T-helper 1 cell treated with Interleukin-12 subunit alpha and Interleukin-12 subunit beta and Interleukin-4 antibody, amounts not matched to agents 30 ng/mL and 1 ng/mL, for 36 hours (primary cell): ENCODE results near the gene CTNNA2. TPM values are rescaled to one million over a fixed set of nuclear protein-coding genes. Genes with fewer than 3 reads are reported as not detected.

ENCODE experiments used
- intact Hi-C: fragments of 100-400 bp; cut with micrococcal nuclease; formaldehyde crosslinking; loops from one replicate; pipeline ENCODE4 v1.15.1; 2024
- total RNA-seq: library from RNA; stranded (reverse); gene quantifications from 2 replicates; pipeline ENCODE4 v1.2.3, GENCODE V29; 2022

Gene CTNNA2
- total RNA-seq, 1 donor from 2014 or later: not detected

- intact Hi-C loops: no loop called here
Observed at GRCh38 chr2:79916285-79916684, 403.4 kb downstream of the CTNNA2 start.

- intact Hi-C loops: no loop called here
Observed at GRCh38 chr2:79920512-79921076, 407.7 kb downstream of the CTNNA2 start.

- intact Hi-C loops: no loop called here
Observed at GRCh38 chr2:79929624-79930023, 416.8 kb downstream of the CTNNA2 start.

- intact Hi-C loops: no loop called here
Observed at GRCh38 chr2:79935046-79935732, 422.3 kb downstream of the CTNNA2 start.

- intact Hi-C loops: no loop called here
Observed at GRCh38 chr2:79935771-79936657, 423.2 kb downstream of the CTNNA2 start.

GRCh38 chr2:79936715-79937114 is 423.9 kb downstream of the CTNNA2 start:
- intact Hi-C loops: no loop called here

- intact Hi-C loops: no loop called here
Observed at GRCh38 chr2:79938648-79939047, 425.8 kb downstream of the CTNNA2 start.

DNA sequence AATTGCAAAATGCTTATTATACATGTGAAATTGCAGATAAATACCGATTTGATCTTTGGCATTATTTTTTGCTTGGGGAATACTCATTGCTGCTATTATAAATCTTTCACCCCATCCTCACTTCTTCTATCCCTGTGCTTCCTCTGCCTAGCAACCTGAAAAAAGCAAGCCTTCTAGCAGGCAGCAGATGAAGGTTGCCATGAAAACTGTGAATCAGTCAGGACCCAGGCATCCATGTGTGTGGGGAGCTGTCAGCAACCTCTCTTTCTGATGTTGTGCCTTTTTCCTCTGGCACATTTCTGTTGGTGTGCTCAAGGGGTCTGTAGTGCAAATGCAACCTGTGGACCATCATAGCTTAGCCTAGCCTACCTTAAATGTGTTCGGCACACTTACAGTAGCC is 427.5 kb downstream of the CTNNA2 start:
- intact Hi-C loops: no loop called here

- intact Hi-C loops: no loop called here
Observed at GRCh38 chr2:79941179-79941578, 428.3 kb downstream of the CTNNA2 start.

GRCh38 chr2:79944205-79944604 is 431.4 kb downstream of the CTNNA2 start:
- intact Hi-C loops: no loop called here

- intact Hi-C loops: no loop called here
Observed at GRCh38 chr2:79945653-79946445, 433.0 kb downstream of the CTNNA2 start.

GRCh38 chr2:79947751-79948150 is 434.9 kb downstream of the CTNNA2 start:
- intact Hi-C loops: no loop called here

GRCh38 chr2:79950526-79950925 is 437.7 kb downstream of the CTNNA2 start:
- intact Hi-C loops: no loop called here

DNA sequence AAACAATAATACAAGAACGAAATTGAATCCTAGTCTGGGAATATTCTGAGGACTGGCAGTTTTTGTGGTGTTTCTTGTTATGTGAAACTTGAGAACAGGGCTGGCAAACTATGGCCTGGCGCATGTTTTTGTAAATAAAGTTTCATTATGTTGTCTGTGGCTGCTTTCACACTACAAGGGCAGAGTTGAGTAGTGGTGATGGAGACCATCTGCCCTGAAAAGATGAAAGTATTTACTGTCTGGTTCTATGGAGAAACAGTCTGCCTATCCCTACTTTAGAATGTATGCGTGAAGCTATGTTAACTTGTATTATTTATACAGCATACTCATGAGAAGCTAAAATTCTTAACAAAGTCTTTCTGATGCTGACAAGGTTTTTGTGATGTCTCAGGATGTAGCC is 439.8 kb downstream of the CTNNA2 start:
- intact Hi-C loops: no loop called here

- intact Hi-C loops: no loop called here
Observed at GRCh38 chr2:79960035-79960434, 447.2 kb downstream of the CTNNA2 start.

GRCh38 chr2:79960519-79960918 is 447.7 kb downstream of the CTNNA2 start:
- intact Hi-C loops: no loop called here

DNA sequence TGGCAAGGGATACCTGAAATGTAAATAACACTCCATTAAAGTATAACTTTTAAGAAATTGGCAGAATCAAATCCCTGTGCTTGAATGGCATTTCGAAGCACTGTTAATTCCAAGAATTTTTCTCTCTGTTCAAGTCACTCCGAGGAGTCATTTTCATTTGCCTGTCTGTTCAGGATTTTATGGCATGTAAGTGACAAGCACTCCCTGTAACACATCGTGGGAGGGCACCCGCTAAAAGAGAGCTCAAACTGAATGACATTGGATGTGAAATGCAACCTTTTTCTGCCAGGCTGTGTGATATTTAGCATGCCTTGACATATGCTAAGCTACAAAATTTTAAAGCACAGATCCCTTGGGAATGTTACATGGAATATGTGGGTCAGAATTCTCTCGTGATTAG is 452.1 kb downstream of the CTNNA2 start:
- intact Hi-C loops: no loop called here

GRCh38 chr2:79966369-79966768 is 453.5 kb downstream of the CTNNA2 start:
- intact Hi-C loops: no loop called here

GRCh38 chr2:79966882-79967281 is 454.0 kb downstream of the CTNNA2 start:
- intact Hi-C loops: no loop called here

- intact Hi-C loops: no loop called here
Observed at GRCh38 chr2:79971807-79972206, 459.0 kb downstream of the CTNNA2 start.

- intact Hi-C loops: no loop called here
Observed at GRCh38 chr2:79972661-79973060, 459.8 kb downstream of the CTNNA2 start.
